ENCODE data around the gene SSU72.
"Not testable (repeated sequence)": the region's sequence is repeated elsewhere in the genome, so short reads cannot be mapped to it uniquely, and the experiment has no call there.

The SSU72 gene

DNA sequence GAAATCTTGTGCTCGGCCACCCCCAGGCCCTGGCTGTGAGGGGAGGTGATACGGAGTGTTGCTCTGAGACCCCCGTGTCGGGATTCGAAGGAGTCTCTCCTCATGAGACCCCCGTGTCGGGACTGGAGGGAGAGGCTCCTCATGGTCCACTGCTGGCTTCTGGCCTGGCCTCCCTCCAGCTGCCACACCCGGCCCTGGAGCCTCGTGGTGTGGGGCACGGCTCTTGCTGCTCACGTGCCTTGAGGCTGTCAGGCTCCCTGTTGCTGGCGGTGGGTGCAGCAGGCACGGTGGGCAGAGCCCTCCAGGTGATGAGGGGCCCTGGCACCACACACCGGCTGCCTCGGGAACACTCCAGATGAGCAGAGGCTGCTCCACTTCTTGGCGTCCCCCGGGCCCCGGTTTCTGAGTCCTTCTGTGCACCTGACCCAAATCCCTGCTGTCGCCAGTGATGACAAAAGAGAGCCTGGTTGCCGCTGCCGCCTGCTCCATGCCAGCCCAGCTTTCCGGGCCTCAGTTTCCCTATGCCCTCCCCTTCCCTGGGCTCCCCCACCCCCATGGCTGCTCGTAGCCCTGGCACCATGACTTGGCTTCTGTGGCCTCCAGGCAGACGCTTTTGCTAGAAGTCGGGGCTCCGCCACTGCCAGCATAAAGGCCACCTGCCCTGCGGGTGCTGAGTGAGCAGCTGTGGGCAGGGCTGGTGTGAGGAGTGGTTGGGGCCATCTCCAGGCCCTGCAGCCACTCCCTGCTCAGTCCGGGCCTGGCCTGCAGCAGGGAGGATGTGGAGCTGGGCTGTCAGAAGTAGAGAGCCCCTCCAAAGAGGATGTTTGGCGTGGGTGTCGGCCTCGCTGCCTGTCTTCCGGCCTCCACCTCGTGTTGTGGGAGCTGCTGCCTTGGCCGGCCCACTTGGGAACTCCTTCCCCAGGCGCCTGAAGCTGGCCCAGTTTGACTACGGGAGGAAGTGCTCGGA is 46.1 kb downstream of the SSU72 start:
- no peak for DNase-seq (ENCODE audit: low read depth)
- TF ChIP-seq CTCF (IDR thresholded peaks at IDR 0.05; ENCODE audit: low read depth, low read length), result no peak
- no peak for TF ChIP-seq MAX (IDR thresholded peaks at IDR 0.05; ENCODE audit: low read depth, low read length)
- no peak for TF ChIP-seq POLR2A (IDR thresholded peaks at IDR 0.05; ENCODE audit: extremely low read depth, insufficient read length)
- no peak for TF ChIP-seq MYC (IDR thresholded peaks at IDR 0.05; ENCODE audit: low read depth, low read length)
- no peak overlapping the region for H3K4me3 ChIP-seq (ENCODE audit: low read depth, low read length)

- no peak overlapping the region for H3K4me3 ChIP-seq (ENCODE audit: low read depth, low read length)
- no peak for DNase-seq (ENCODE audit: low read depth)
- TF ChIP-seq MAX (IDR thresholded peaks at IDR 0.05; ENCODE audit: low read depth, low read length) (no peak), MYC (IDR thresholded peaks at IDR 0.05; ENCODE audit: low read depth, low read length) (no peak)
These were observed 47.4 kb downstream of the SSU72 start for GRCh38 chr1:1527092-1527816.

GRCh38 chr1:1526476-1526875 is 48.2 kb downstream of the SSU72 start:
- not testable (repeated sequence) for DNase-seq (ENCODE audit: low read depth); H3K4me3 ChIP-seq (ENCODE audit: low read depth, low read length)

DNA sequence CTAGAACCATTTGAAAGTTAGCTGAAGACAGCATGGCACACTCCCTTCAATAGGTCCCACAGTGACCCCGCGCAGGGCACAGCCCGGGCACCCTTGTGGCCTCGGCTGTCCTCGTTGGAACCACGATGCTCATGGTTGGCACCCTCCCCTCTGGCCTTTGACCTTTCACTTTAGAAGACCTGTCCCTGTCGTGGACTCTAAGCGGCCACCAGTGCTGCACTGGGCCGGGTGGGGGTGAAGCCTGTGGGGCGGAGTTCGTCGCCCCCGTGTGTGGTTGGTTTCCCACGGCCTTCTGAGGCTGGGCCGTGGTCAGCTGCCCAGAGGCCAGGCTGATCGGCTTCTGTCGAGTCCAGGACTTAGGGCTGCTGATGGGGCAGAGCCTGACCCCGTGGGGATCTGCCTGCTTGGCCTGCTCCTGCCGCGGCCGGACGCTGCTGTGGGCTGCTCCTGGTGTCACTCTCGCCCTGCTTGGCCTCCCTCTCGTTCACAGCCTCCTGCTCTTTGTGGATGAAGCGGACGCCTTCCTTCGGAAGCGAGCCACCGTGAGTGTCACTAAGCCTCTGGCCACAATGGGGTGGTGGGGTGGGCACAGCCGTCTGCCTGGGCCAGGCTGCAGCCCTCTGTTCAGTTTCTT is 49.8 kb downstream of the SSU72 start:
- not testable (repeated sequence) for H3K4me3 ChIP-seq (ENCODE audit: low read depth, low read length); DNase-seq (ENCODE audit: low read depth)

- not testable (repeated sequence) for DNase-seq (ENCODE audit: low read depth); H3K4me3 ChIP-seq (ENCODE audit: low read depth, low read length)
These were observed 51.0 kb downstream of the SSU72 start for GRCh38 chr1:1523651-1524050.

DNA sequence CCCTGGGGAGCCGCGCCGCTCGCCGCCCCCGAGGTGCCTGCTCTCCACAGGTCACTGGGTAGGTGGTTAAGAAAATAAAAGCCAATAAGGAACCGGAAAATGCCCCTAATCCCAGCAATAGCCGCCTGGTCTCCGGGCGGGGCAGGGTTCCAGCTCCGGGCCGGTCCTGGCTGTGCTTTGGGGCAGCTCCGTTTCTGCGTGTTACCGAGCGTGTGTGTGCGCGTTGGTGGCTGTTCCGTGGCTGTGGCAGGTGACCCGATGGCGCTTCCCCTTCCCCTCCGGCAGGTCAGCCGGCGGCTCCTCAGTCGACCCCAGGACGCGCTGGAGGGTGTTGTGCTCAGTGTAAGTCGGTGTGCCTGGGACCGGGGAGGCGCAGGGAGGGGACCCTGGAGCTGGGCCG is 51.4 kb downstream of the SSU72 start:
- not testable (repeated sequence) for DNase-seq (ENCODE audit: low read depth)

GRCh38 chr1:1522536-1522935 is 52.1 kb downstream of the SSU72 start:
- DNase-seq (ENCODE audit: low read depth); H3K4me3 ChIP-seq (ENCODE audit: low read depth, low read length): not testable (repeated sequence)

More for the DNA sequence above, 51.4 kb downstream of the SSU72 start:
- H3K4me3 ChIP-seq (ENCODE audit: low read depth, low read length), result not testable (repeated sequence)

DNA sequence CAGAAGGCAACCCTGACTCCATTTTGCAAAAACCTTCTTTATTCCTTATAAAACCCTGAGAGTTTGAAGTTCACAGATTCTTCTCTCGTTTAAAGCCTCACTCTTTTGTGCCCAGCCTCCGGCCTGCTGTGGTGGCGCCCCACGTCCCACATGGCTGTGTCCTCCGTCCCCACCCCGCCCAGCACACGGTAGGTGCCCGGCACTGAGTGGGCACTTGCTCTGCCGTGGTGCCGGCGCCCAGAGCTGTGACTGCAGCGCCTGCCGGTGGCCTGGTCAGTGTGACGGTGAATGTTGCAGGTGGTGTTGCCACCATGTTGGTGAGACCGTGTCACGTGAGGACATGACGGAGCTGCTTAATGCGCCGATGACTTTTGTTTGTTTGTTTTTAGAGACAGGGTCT is 53.3 kb downstream of the SSU72 start:
- no peak for TF ChIP-seq MYC (IDR thresholded peaks at IDR 0.05; ENCODE audit: low read depth, low read length)
- TF ChIP-seq POLR2A (IDR thresholded peaks at IDR 0.05; ENCODE audit: extremely low read depth, insufficient read length), result no peak
- no peak for TF ChIP-seq CTCF (IDR thresholded peaks at IDR 0.05; ENCODE audit: low read depth, low read length)
- TF ChIP-seq MAX (IDR thresholded peaks at IDR 0.05; ENCODE audit: low read depth, low read length), result no peak
- H3K4me3 ChIP-seq (ENCODE audit: low read depth, low read length), result no peak overlapping the region
- no peak for DNase-seq (ENCODE audit: low read depth)

DNA sequence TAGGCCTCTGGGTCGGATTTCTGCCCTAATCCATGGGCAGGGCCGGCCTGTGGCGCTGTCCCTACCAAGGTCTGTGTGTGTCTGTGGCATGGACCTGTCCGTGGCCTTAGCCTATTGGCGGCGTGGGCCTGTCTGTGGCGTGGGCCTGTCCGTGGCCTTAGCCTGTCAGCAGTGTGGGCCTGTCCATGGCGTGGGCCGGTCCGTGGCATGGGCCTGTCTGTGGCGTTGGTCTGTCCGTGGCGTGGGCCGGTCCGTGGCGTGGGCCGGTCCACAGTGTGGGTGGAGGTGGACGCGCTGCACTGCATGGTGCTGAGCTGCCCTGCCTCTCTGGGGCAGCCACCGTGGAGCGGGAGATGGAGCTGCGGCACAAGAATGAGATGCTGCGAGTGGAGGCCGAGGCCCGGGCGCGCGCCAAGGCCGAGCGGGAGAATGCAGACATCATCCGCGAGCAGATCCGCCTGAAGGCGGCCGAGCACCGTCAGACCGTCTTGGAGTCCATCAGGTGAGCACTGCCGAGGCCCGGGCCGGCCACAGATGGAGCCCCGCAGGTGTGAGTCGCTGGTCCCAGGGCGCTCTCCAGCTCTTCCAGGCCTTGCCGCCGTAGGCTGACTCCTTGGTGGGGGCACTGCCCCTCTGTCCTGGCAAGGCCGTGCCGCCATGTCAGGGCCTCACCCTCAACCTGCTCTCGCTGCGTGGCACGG is 54.7 kb downstream of the SSU72 start:
- DNase-seq (ENCODE audit: low read depth); H3K4me3 ChIP-seq (ENCODE audit: low read depth, low read length): not testable (repeated sequence)

- not testable (repeated sequence) for H3K4me3 ChIP-seq (ENCODE audit: low read depth, low read length); DNase-seq (ENCODE audit: low read depth)
These were observed 56.0 kb downstream of the SSU72 start for GRCh38 chr1:1518621-1519007.

Measured in NB4 (cell line).